ENCODE results near the gene UBQLN4. TPM values are rescaled to one million over a fixed set of nuclear protein-coding genes. Genes with fewer than 3 reads are reported as not detected.
"Not testable (repeated sequence)": the region's sequence is repeated elsewhere in the genome, so short reads cannot be mapped to it uniquely, and the experiment has no call there.

Gene UBQLN4
- polyA plus RNA-seq, 2 donors = 18.3 to 21.0 TPM

- H3K36me3 ChIP-seq (ENCODE audit: control insufficient read depth in 2 of 2, insufficient read depth in 2 of 2, low read length in 1 of 2) = peaks cover 0 to 14% of the 10 kb centered on the region in 2 donors
- 55 to 56% methylated on average over 7 to 8 of the region's 8 CpGs for WGBS, 2 donors
- H3K4me3 ChIP-seq (ENCODE audit: low read depth in 1 of 2, low read length in 2 of 2) = no peak overlapping the region
- no peaks in the 10 kb centered on the region for H3K27me3 ChIP-seq (ENCODE audit: control insufficient read depth in 1 of 2, insufficient read depth in 2 of 2, low read length in 2 of 2)
- H3K4me1 ChIP-seq (ENCODE audit: control insufficient read depth in 2 of 2, insufficient read depth in 2 of 2, low read length in 1 of 2) = no peaks in the 10 kb centered on the region
- no peaks in the 10 kb centered on the region for H3K9me3 ChIP-seq (ENCODE audit: control insufficient read depth in 2 of 2, insufficient read depth in 1 of 2, low read depth in 1 of 2, low read length in 1 of 2)
- no peak overlapping the region for H3K27ac ChIP-seq (ENCODE audit: low read depth in 2 of 2, low read length in 1 of 2)
Observed at GRCh38 chr1:156074661-156075060, 21.1 kb upstream of the UBQLN4 start.

- Histone ChIP-seq H3K4me3 (ENCODE audit: low read depth in 1 of 2, low read length in 2 of 2) (no peak overlapping the region), H3K36me3 (ENCODE audit: control insufficient read depth in 2 of 2, insufficient read depth in 2 of 2, low read length in 1 of 2) (peaks cover 0 to 16% of the 10 kb centered on the region in 2 donors), H3K4me1 (ENCODE audit: control insufficient read depth in 2 of 2, insufficient read depth in 2 of 2, low read length in 1 of 2) (no peaks in the 10 kb centered on the region), H3K27me3 (ENCODE audit: control insufficient read depth in 1 of 2, insufficient read depth in 2 of 2, low read length in 2 of 2) (no peaks in the 10 kb centered on the region), H3K9me3 (ENCODE audit: control insufficient read depth in 2 of 2, insufficient read depth in 1 of 2, low read depth in 1 of 2, low read length in 1 of 2) (no peaks in the 10 kb centered on the region), H3K27ac (ENCODE audit: low read depth in 2 of 2, low read length in 1 of 2) (no peak overlapping the region)
- WGBS, 2 donors = 53 to 63% methylated on average over 5 of the region's 5 CpGs
Observed at GRCh38 chr1:156073740-156074139, 20.1 kb upstream of the UBQLN4 start.

- WGBS, 2 donors = 0 to 40% methylated on average over 1 of the region's 1 CpG
- no peaks in the 10 kb centered on the region for H3K4me1 ChIP-seq (ENCODE audit: control insufficient read depth in 2 of 2, insufficient read depth in 2 of 2, low read length in 1 of 2)
- no peaks in the 10 kb centered on the region for H3K27me3 ChIP-seq (ENCODE audit: control insufficient read depth in 1 of 2, insufficient read depth in 2 of 2, low read length in 2 of 2)
- H3K9me3 ChIP-seq (ENCODE audit: control insufficient read depth in 2 of 2, insufficient read depth in 1 of 2, low read depth in 1 of 2, low read length in 1 of 2) = no peaks in the 10 kb centered on the region
- no peak overlapping the region for H3K27ac ChIP-seq (ENCODE audit: low read depth in 2 of 2, low read length in 1 of 2)
- peaks cover 0 to 16% of the 10 kb centered on the region in 2 donors for H3K36me3 ChIP-seq (ENCODE audit: control insufficient read depth in 2 of 2, insufficient read depth in 2 of 2, low read length in 1 of 2)
- no peak overlapping the region for H3K4me3 ChIP-seq (ENCODE audit: low read depth in 1 of 2, low read length in 2 of 2)
Observed at GRCh38 chr1:156073110-156073687, 19.6 kb upstream of the UBQLN4 start.

- no peak overlapping the region for H3K27ac ChIP-seq (ENCODE audit: low read depth in 2 of 2, low read length in 1 of 2)
- no peaks in the 10 kb centered on the region for H3K27me3 ChIP-seq (ENCODE audit: control insufficient read depth in 1 of 2, insufficient read depth in 2 of 2, low read length in 2 of 2)
- WGBS, 2 donors = 61 to 65% methylated on average over 6 of the region's 6 CpGs
- H3K9me3 ChIP-seq (ENCODE audit: control insufficient read depth in 2 of 2, insufficient read depth in 1 of 2, low read depth in 1 of 2, low read length in 1 of 2) = no peaks in the 10 kb centered on the region
- peaks cover 0 to 20% of the 10 kb centered on the region in 2 donors for H3K36me3 ChIP-seq (ENCODE audit: control insufficient read depth in 2 of 2, insufficient read depth in 2 of 2, low read length in 1 of 2)
- H3K4me1 ChIP-seq (ENCODE audit: control insufficient read depth in 2 of 2, insufficient read depth in 2 of 2, low read length in 1 of 2) = no peaks in the 10 kb centered on the region
- H3K4me3 ChIP-seq (ENCODE audit: low read depth in 1 of 2, low read length in 2 of 2) = no peak overlapping the region
Observed at GRCh38 chr1:156072251-156072650, 18.7 kb upstream of the UBQLN4 start.

- not testable (repeated sequence) for H3K4me1 ChIP-seq (ENCODE audit: control insufficient read depth in 2 of 2, insufficient read depth in 2 of 2, low read length in 1 of 2); H3K4me3 ChIP-seq (ENCODE audit: low read depth in 1 of 2, low read length in 2 of 2); H3K27me3 ChIP-seq (ENCODE audit: control insufficient read depth in 1 of 2, insufficient read depth in 2 of 2, low read length in 2 of 2); H3K9me3 ChIP-seq (ENCODE audit: control insufficient read depth in 2 of 2, insufficient read depth in 1 of 2, low read depth in 1 of 2, low read length in 1 of 2); H3K27ac ChIP-seq (ENCODE audit: low read depth in 2 of 2, low read length in 1 of 2)
- peaks cover 0 to 20% of the 10 kb centered on the region in 2 donors for H3K36me3 ChIP-seq (ENCODE audit: control insufficient read depth in 2 of 2, insufficient read depth in 2 of 2, low read length in 1 of 2)
- 86 to 94% methylated on average over 6 to 7 of the region's 7 CpGs for WGBS, 2 donors
Observed at GRCh38 chr1:156071332-156071816, 17.8 kb upstream of the UBQLN4 start.

GRCh38 chr1:156070548-156070947, 16.9 kb upstream of the UBQLN4 start:
- Histone ChIP-seq H3K27ac (ENCODE audit: low read depth in 2 of 2, low read length in 1 of 2) (no peak overlapping the region), H3K4me1 (ENCODE audit: control insufficient read depth in 2 of 2, insufficient read depth in 2 of 2, low read length in 1 of 2) (no peaks in the 10 kb centered on the region), H3K36me3 (ENCODE audit: control insufficient read depth in 2 of 2, insufficient read depth in 2 of 2, low read length in 1 of 2) (peaks cover 0 to 23% of the 10 kb centered on the region in 2 donors), H3K27me3 (ENCODE audit: control insufficient read depth in 1 of 2, insufficient read depth in 2 of 2, low read length in 2 of 2) (no peaks in the 10 kb centered on the region), H3K4me3 (ENCODE audit: low read depth in 1 of 2, low read length in 2 of 2) (no peak overlapping the region), H3K9me3 (ENCODE audit: control insufficient read depth in 2 of 2, insufficient read depth in 1 of 2, low read depth in 1 of 2, low read length in 1 of 2) (no peaks in the 10 kb centered on the region)
- WGBS, 2 donors = 39 to 67% methylated on average over 4 of the region's 4 CpGs

GRCh38 chr1:156069490-156070455, 16.2 kb upstream of the UBQLN4 start:
- Histone ChIP-seq H3K27ac (ENCODE audit: low read depth in 2 of 2, low read length in 1 of 2) (no peak overlapping the region), H3K36me3 (ENCODE audit: control insufficient read depth in 2 of 2, insufficient read depth in 2 of 2, low read length in 1 of 2) (peaks cover 0 to 29% of the 10 kb centered on the region in 2 donors), H3K4me3 (ENCODE audit: low read depth in 1 of 2, low read length in 2 of 2) (no peak overlapping the region), H3K27me3 (ENCODE audit: control insufficient read depth in 1 of 2, insufficient read depth in 2 of 2, low read length in 2 of 2) (no peaks in the 10 kb centered on the region), H3K4me1 (ENCODE audit: control insufficient read depth in 2 of 2, insufficient read depth in 2 of 2, low read length in 1 of 2) (no peaks in the 10 kb centered on the region), H3K9me3 (ENCODE audit: control insufficient read depth in 2 of 2, insufficient read depth in 1 of 2, low read depth in 1 of 2, low read length in 1 of 2) (no peaks in the 10 kb centered on the region)
- 91 to 93% methylated on average over 3 of the region's 3 CpGs for WGBS, 2 donors

- Histone ChIP-seq H3K27ac (ENCODE audit: low read depth in 2 of 2, low read length in 1 of 2) (no peak overlapping the region), H3K36me3 (ENCODE audit: control insufficient read depth in 2 of 2, insufficient read depth in 2 of 2, low read length in 1 of 2) (peaks cover 0 to 27% of the 10 kb centered on the region in 2 donors), H3K27me3 (ENCODE audit: control insufficient read depth in 1 of 2, insufficient read depth in 2 of 2, low read length in 2 of 2) (no peaks in the 10 kb centered on the region), H3K4me1 (ENCODE audit: control insufficient read depth in 2 of 2, insufficient read depth in 2 of 2, low read length in 1 of 2) (peaks cover 0 to 2% of the 10 kb centered on the region in 2 donors), H3K9me3 (ENCODE audit: control insufficient read depth in 2 of 2, insufficient read depth in 1 of 2, low read depth in 1 of 2, low read length in 1 of 2) (no peaks in the 10 kb centered on the region), H3K4me3 (ENCODE audit: low read depth in 1 of 2, low read length in 2 of 2) (no peak overlapping the region)
- 65 to 83% methylated on average over 2 of the region's 2 CpGs for WGBS, 2 donors
Observed at GRCh38 chr1:156067262-156067661, 13.7 kb upstream of the UBQLN4 start.

- WGBS, 2 donors = 76 to 82% methylated on average over 16 of the region's 16 CpGs
- H3K4me1 ChIP-seq (ENCODE audit: control insufficient read depth in 2 of 2, insufficient read depth in 2 of 2, low read length in 1 of 2) = peaks cover 0 to 2% of the 10 kb centered on the region in 2 donors
- no peak overlapping the region for H3K4me3 ChIP-seq (ENCODE audit: low read depth in 1 of 2, low read length in 2 of 2)
- H3K36me3 ChIP-seq (ENCODE audit: control insufficient read depth in 2 of 2, insufficient read depth in 2 of 2, low read length in 1 of 2) = peaks cover 0 to 27% of the 10 kb centered on the region in 2 donors
- no peak overlapping the region for H3K27ac ChIP-seq (ENCODE audit: low read depth in 2 of 2, low read length in 1 of 2)
- no peaks in the 10 kb centered on the region for H3K27me3 ChIP-seq (ENCODE audit: control insufficient read depth in 1 of 2, insufficient read depth in 2 of 2, low read length in 2 of 2)
- H3K9me3 ChIP-seq (ENCODE audit: control insufficient read depth in 2 of 2, insufficient read depth in 1 of 2, low read depth in 1 of 2, low read length in 1 of 2) = no peaks in the 10 kb centered on the region
Observed at GRCh38 chr1:156065871-156066270, 12.3 kb upstream of the UBQLN4 start.
